Measurements from ENCODE around the gene RELCH.
"Not testable (repeated sequence)": the region's sequence is repeated elsewhere in the genome, so short reads cannot be mapped to it uniquely, and the experiment has no call there.

The RELCH gene

GRCh38 chr18:62152844-62153243 lies 34.2 kb upstream of the RELCH start:
- Histone ChIP-seq H3K27me3 (replicated peaks) (no peaks in the 10 kb centered on the region), H3K4me3 (ENCODE audit: low read depth, low read length) (no peak overlapping the region), H3K27ac (no peak overlapping the region), H3K36me3 (replicated peaks) (no peaks in the 10 kb centered on the region)
- DNase-seq: no peak
- TF ChIP-seq, protein P1, sequence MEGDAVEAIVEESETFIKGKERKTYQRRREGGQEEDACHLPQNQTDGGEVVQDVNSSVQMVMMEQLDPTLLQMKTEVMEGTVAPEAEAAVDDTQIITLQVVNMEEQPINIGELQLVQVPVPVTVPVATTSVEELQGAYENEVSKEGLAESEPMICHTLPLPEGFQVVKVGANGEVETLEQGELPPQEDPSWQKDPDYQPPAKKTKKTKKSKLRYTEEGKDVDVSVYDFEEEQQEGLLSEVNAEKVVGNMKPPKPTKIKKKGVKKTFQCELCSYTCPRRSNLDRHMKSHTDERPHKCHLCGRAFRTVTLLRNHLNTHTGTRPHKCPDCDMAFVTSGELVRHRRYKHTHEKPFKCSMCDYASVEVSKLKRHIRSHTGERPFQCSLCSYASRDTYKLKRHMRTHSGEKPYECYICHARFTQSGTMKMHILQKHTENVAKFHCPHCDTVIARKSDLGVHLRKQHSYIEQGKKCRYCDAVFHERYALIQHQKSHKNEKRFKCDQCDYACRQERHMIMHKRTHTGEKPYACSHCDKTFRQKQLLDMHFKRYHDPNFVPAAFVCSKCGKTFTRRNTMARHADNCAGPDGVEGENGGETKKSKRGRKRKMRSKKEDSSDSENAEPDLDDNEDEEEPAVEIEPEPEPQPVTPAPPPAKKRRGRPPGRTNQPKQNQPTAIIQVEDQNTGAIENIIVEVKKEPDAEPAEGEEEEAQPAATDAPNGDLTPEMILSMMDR (IDR thresholded peaks at IDR 0.05; ENCODE audit: low read depth, low read length, missing control alignments): no peak
- in situ Hi-C loops (cut with HindIII; ENCODE audit: low pct_ligation_motif_present, low sequenced_read_pairs): no loop called here

DNA sequence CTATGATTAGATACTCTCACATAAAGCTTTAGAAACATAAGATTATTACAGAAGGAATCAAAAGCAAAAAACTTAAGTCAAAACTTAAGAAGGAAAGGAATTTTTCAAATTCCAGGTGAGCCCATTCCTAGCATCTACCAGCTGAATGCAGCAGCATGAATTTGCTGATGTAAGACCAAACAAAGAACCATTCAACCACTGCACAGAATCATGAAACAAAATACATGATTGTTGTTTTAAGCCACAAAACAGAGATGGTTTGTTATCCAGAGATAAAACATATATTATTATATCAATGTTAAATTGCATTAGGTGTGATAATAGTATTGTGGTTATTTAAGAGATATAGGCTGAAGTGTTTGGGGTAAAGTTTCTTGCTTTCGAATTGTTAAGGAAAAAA lies 29.2 kb upstream of the RELCH start:
- in situ Hi-C loops (cut with HindIII; ENCODE audit: low pct_ligation_motif_present, low sequenced_read_pairs): no loop called here
- TF ChIP-seq, protein P1 (IDR thresholded peaks at IDR 0.05; ENCODE audit: low read depth, low read length, missing control alignments): no peak

DNA sequence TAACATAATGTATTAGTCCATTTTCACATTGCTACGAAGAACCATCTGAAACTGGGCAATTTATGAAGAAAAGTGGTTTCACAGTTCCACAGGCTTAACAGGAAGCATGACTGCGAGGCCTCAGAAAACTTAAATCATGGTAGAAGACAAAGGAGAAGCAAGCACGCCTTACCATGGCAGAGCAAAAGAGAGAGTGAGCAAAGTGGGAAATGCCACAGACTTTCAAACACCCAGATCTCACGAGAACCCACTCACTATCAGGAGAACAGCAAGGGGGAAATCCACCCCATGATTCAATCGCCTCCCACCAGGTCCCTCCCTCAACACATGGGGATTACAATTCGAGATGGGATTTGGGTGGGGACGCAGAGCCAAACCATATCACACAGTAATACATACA lies 22.7 kb upstream of the RELCH start:
- no peaks in the 10 kb centered on the region for H3K36me3 ChIP-seq (replicated peaks)
- H3K4me3 ChIP-seq (ENCODE audit: low read depth, low read length): no peak overlapping the region
- in situ Hi-C loops (cut with HindIII; ENCODE audit: low pct_ligation_motif_present, low sequenced_read_pairs): no loop called here
- TF ChIP-seq, protein P1 (IDR thresholded peaks at IDR 0.05; ENCODE audit: low read depth, low read length, missing control alignments): no peak
- no peaks in the 10 kb centered on the region for H3K27me3 ChIP-seq (replicated peaks)
- no peak overlapping the region for H3K27ac ChIP-seq
- no peak for DNase-seq

More for the DNA sequence above, 29.2 kb upstream of the RELCH start:
- Histone ChIP-seq H3K27me3 (replicated peaks) (no peaks in the 10 kb centered on the region), H3K4me3 (ENCODE audit: low read depth, low read length) (no peak overlapping the region), H3K27ac (no peak overlapping the region), H3K36me3 (replicated peaks) (no peaks in the 10 kb centered on the region)
- DNase-seq: no peak

DNA sequence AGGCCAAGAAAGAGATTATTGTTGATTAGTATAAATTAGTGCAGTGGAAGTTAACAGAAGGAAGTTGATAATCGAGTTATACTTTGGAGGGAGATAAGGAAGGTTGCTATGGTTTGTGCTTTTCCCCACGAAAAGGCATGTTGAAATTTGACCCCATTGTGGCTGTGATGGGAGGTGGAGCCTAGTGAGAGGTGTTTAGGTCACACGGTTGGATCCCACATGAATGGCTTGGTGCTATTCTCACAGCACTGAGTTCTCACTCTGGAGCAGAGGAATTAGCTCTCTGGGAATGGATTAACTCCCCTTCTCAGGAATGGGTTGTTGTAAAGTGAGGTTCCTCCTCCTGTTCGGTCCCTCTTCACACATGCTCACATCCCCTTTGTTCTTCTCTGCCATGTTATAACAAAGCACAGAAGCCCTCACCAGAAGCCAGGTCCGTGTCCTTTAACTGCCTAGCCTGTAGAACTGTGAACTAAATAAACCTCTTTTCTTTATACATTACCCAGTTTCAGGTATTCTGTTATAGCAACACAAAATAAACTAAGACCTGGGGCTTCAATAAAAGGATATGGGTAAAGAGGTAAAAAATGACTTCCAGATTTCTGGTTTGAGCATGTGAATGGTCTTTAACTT lies 22.1 kb upstream of the RELCH start:
- no peak for DNase-seq
- H3K27me3 ChIP-seq (replicated peaks): no peaks in the 10 kb centered on the region
- no peaks in the 10 kb centered on the region for H3K36me3 ChIP-seq (replicated peaks)
- no peak overlapping the region for H3K27ac ChIP-seq
- in situ Hi-C loops (cut with HindIII; ENCODE audit: low pct_ligation_motif_present, low sequenced_read_pairs): no loop called here
- H3K4me3 ChIP-seq (ENCODE audit: low read depth, low read length): no peak overlapping the region
- TF ChIP-seq, protein P1 (IDR thresholded peaks at IDR 0.05; ENCODE audit: low read depth, low read length, missing control alignments): no peak

- no peaks in the 10 kb centered on the region for H3K36me3 ChIP-seq (replicated peaks)
- no peak for DNase-seq
- in situ Hi-C loops (cut with HindIII; ENCODE audit: low pct_ligation_motif_present, low sequenced_read_pairs): no loop called here
- H3K27me3 ChIP-seq (replicated peaks): no peaks in the 10 kb centered on the region
- no peak overlapping the region for H3K4me3 ChIP-seq (ENCODE audit: low read depth, low read length)
- TF ChIP-seq, protein P1 (IDR thresholded peaks at IDR 0.05; ENCODE audit: low read depth, low read length, missing control alignments): no peak
- H3K27ac ChIP-seq: no peak overlapping the region
Observed at GRCh38 chr18:62165583-62165982, 21.5 kb upstream of the RELCH start.

DNA sequence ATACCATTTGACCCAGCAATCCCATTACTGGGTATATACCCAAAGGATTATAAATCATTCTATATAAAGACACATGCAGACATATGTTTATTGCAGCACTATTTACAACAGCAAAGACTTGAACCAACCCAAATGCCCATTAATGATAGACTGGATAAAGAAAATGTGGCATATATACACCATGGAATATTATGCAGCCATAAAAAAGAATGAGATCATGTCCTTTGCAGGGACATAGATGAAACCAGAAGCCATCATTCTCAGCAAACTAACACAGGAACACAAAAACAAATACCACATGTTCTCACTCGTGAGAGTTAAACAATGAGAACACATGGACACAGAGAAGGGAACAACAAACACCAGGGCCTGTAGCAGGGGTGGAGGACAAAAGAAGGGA lies 20.5 kb upstream of the RELCH start:
- H3K27ac ChIP-seq; H3K27me3 ChIP-seq (replicated peaks); H3K36me3 ChIP-seq (replicated peaks); in situ Hi-C loops (cut with HindIII; ENCODE audit: low pct_ligation_motif_present, low sequenced_read_pairs); DNase-seq; H3K4me3 ChIP-seq (ENCODE audit: low read depth, low read length): not testable (repeated sequence)

All from brain microvascular endothelial cell (primary cell).